ENCODE results near the gene PCDHGB7.
"Not testable (repeated sequence)": the region's sequence is repeated elsewhere in the genome, so short reads cannot be mapped to it uniquely, and the experiment has no call there.

Gene PCDHGB7

GRCh38 chr5:141417494-141418172 is at the start of gene PCDHGB7:
Gene PCDHGB7, plus strand, starts transcription at chr5:141417677. Its CDS starts 183 bp downstream, at chr5:141417860.
- DNase-seq (ENCODE audit: low read depth) = peak; percentile 80

- DNase-seq (ENCODE audit: low read depth) = peak; percentile 79
These were observed 47.3 kb upstream of the PCDHGB7 start, which contains the start of gene PCDHGB3 for GRCh38 chr5:141369994-141370848. Gene PCDHGB3, plus strand, starts transcription at chr5:141370242. Its CDS starts 153 bp downstream, at chr5:141370395.

- DNase-seq (ENCODE audit: low read depth) = no peak
These were observed 45.7 kb upstream of the PCDHGB7 start for GRCh38 chr5:141371572-141372475.

- DNase-seq (ENCODE audit: low read depth) = peak; percentile 48
These were observed 43.7 kb upstream of the PCDHGB7 start, which contains the start of gene PCDHGA6 for GRCh38 chr5:141373673-141374317. Gene PCDHGA6, plus strand, starts transcription at chr5:141373891. Its CDS starts 193 bp downstream, at chr5:141374084.

- no peak for DNase-seq (ENCODE audit: low read depth)
These were observed 42.9 kb upstream of the PCDHGB7 start for GRCh38 chr5:141374627-141375026.

- DNase-seq (ENCODE audit: low read depth) = not testable (repeated sequence)
These were observed 41.9 kb upstream of the PCDHGB7 start for GRCh38 chr5:141375444-141376155.

- DNase-seq (ENCODE audit: low read depth) = peak; percentile 5
These were observed 34.8 kb upstream of the PCDHGB7 start, which contains the start of gene PCDHGA7 for GRCh38 chr5:141382469-141383294. Gene PCDHGA7, plus strand, starts transcription at chr5:141382742. Its CDS starts 158 bp downstream, at chr5:141382900.

- no peak for DNase-seq (ENCODE audit: low read depth)
These were observed 34.1 kb upstream of the PCDHGB7 start for GRCh38 chr5:141383345-141383744.

GRCh38 chr5:141384471-141385267 is 32.8 kb upstream of the PCDHGB7 start:
- DNase-seq (ENCODE audit: low read depth) = no peak

- peak; percentile 32 for DNase-seq (ENCODE audit: low read depth)
These were observed 29.7 kb upstream of the PCDHGB7 start, which contains the start of gene PCDHGB4 for GRCh38 chr5:141387557-141388311. Gene PCDHGB4, plus strand, starts transcription at chr5:141387698. Its CDS starts 187 bp downstream, at chr5:141387885.

- no peak for DNase-seq (ENCODE audit: low read depth)
These were observed 28.8 kb upstream of the PCDHGB7 start for GRCh38 chr5:141388661-141389060.

GRCh38 chr5:141389153-141390042 is 28.1 kb upstream of the PCDHGB7 start:
- no peak for DNase-seq (ENCODE audit: low read depth)

- peak; percentile 30 for DNase-seq (ENCODE audit: low read depth)
These were observed 24.9 kb upstream of the PCDHGB7 start, which contains the start of gene PCDHGA8 for GRCh38 chr5:141392429-141393198. Gene PCDHGA8, plus strand, starts transcription at chr5:141392633. Its CDS starts 181 bp downstream, at chr5:141392814.

- no peak for DNase-seq (ENCODE audit: low read depth)
These were observed 24.2 kb upstream of the PCDHGB7 start for GRCh38 chr5:141393267-141393666.

GRCh38 chr5:141394401-141395187 is 22.9 kb upstream of the PCDHGB7 start:
- not testable (repeated sequence) for DNase-seq (ENCODE audit: low read depth)

Measured in EH (cell line).